ENCODE results near the gene MRFAP1.
A peak's percentile ranks its signal among the peaks of the same experiment; 100 is the strongest.

The MRFAP1 gene

DNA sequence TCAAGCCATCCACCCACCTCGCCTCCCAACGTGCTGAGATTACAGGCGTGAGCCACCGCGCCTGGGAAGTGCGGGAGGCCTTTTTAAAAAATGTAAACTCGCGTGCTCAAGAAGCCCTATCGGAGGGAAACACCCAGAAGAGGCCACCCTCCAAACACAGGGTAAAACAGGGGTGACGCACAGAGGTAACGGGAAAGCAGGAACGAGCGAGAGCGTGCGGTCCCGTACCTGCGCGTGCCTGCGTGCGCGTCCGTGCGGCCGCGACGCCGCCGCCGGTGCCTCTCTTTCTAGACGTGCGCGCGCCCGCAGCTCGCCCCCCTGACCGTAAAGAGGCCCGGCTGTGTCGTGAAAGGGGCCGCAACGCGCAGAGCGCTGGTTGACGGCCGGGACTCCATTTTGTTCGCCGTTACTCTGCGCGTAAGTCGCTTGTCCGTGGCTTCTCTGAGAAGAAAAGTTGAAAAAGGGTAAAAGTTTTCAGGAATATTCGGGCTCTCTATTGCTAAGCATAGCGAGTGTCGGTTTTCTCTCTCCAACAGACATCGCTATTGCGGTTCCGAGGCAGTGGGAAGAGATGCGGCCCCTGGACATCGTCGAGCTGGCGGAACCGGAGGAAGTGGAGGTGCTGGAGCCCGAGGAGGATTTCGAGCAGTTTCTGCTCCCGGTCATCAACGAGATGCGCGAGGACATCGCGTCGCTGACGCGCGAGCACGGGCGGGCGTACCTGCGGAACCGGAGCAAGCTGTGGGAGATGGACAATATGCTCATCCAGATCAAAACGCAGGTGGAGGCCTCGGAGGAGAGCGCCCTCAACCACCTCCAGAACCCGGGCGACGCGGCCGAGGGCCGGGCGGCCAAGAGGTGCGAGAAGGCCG, at the start of gene MRFAP1:
MRFAP1 (plus strand) TSS at position 394 of the 872 bp plus-strand sequence; CDS start at position 572, 178 bp downstream.
- TF ChIP-seq ZFX (IDR thresholded peaks at IDR 0.05): peak; percentile 75
- TF ChIP-seq, protein P1, sequence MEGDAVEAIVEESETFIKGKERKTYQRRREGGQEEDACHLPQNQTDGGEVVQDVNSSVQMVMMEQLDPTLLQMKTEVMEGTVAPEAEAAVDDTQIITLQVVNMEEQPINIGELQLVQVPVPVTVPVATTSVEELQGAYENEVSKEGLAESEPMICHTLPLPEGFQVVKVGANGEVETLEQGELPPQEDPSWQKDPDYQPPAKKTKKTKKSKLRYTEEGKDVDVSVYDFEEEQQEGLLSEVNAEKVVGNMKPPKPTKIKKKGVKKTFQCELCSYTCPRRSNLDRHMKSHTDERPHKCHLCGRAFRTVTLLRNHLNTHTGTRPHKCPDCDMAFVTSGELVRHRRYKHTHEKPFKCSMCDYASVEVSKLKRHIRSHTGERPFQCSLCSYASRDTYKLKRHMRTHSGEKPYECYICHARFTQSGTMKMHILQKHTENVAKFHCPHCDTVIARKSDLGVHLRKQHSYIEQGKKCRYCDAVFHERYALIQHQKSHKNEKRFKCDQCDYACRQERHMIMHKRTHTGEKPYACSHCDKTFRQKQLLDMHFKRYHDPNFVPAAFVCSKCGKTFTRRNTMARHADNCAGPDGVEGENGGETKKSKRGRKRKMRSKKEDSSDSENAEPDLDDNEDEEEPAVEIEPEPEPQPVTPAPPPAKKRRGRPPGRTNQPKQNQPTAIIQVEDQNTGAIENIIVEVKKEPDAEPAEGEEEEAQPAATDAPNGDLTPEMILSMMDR (conservative IDR thresholded peaks at IDR 0.05): no peak
- peak within 1 kb of the TSS; percentile 91 for H3K27ac ChIP-seq

DNA sequence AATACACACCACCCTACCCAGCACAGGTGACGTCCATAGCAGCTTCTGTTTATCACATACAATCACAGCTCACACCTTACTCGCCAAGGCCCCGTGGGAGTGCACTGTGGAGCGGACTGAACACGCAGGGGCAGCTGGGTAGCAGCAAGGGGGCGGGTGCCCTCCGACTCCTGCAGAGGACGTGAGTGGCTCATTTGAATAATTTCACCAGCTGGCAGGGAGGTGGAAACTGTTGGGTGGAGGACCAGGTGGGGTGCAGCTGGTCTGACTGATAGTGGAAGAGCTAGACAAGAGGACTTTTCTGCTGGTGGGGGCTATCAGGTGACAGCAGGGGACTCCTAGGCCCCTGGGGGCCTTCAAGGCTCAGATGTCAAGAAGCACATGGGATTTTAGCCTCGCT, 49.2 kb upstream of the MRFAP1 start:
- no peak overlapping the region for H3K27ac ChIP-seq
- TF ChIP-seq, protein P1 (conservative IDR thresholded peaks at IDR 0.05): no peak
- no peak for TF ChIP-seq ZFX (IDR thresholded peaks at IDR 0.05)

DNA sequence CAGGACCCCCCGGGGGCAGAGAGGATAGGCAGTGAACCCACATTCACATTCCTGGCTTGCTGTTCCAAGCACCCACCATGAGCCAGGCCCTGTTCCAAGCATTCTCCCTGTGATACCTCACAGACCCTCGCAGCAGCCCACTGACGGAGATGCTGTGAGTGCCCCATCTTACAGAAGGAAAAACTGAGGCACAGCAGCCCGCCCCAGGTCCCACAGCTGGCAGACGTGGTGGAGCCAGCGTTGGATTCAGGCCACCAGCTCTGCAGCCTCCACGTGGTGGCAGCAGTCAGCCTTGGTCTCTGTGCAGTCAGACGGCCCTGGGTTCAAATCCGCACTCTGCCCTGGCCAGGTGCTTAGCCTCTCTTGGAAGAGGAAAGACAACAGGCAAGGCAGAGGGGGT, 48.7 kb upstream of the MRFAP1 start:
- H3K27ac ChIP-seq: no peak overlapping the region

DNA sequence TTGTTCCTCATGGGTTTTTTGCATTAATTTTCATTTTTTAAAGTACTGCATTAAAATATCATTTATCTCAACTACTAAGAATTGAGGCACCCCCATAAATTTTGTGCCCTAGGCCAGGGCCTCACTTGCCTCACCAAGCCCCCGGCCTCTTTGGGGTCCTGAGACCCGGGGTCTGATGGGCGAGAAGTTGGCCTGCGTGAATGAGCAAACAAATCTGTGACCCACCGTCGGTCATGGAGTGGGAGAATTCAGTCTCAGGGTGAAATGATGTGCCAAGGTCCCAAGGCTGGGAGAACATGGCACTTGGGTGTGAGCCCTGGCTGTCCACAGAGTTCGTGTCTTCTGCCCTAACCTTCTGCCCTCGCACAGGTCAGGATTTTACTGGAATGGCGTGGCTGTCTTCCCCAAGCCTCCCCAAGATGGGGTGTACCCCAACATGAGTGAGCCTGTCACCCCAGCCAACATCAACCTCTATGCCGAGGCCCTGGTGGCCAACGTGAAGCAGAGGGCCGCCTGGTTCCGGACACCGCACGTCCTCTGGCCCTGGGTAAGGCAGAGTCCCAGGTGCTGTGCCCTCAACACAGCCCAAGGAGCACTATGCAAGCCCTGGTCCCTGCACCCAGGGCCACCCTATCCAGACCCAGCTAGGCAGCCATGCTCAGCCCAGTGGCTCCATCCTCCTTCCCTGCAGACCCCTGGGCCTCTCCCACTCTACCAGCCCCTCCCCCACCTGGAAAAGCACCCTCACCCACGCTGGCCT, 47.5 kb upstream of the MRFAP1 start:
- TF ChIP-seq ZFX (IDR thresholded peaks at IDR 0.05): no peak
- TF ChIP-seq, protein P1 (conservative IDR thresholded peaks at IDR 0.05): no peak
- no peak overlapping the region for H3K27ac ChIP-seq

More for the DNA sequence above, 48.7 kb upstream of the MRFAP1 start:
- TF ChIP-seq, protein P1 (conservative IDR thresholded peaks at IDR 0.05): no peak
- no peak for TF ChIP-seq ZFX (IDR thresholded peaks at IDR 0.05)

DNA sequence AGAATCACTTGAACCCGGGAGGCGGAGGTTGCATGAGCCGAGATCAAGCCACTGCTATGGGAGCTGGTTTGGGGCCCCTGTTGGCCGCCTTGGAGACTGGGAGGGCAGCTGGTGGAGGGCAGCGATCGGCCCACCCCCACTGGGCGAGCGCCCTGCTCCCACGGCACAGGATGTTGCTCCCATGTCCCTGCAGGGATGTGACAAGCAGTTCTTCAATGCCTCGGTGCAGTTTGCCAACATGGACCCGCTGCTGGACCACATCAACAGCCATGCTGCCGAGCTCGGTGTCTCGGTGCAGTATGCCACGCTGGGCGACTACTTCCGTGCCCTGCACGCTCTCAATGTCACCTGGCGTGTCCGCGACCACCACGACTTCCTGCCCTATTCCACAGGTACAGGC, 46.1 kb upstream of the MRFAP1 start:
- TF ChIP-seq, protein P1 (conservative IDR thresholded peaks at IDR 0.05): no peak
- TF ChIP-seq ZFX (IDR thresholded peaks at IDR 0.05): no peak
- H3K27ac ChIP-seq: no peak overlapping the region

DNA sequence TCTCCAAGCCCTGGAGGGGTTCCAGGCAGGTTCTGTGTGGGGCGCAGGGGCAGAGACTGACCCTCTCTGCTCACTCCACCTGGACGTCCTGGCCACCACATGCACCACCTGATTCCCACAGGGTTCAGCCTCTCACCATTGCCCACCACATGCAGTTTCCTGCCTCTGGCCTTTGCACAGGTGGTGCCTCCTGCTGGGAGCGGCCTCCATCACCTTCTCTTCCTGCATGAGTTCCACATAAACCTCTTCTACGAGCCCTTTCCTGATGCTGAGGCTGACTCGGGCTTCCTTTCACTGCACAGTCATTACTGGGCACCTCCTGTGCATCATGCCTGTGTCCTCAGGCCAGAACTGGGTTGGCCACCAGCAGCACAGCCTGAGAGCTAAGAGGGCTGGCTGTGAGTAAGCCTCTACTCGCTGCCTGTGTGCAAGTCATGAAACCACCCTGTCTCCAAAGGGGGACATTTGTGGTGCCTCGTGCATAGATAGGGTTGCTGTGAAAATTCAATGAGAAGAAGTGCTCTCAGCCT, 45.6 kb upstream of the MRFAP1 start:
- no peak overlapping the region for H3K27ac ChIP-seq
- TF ChIP-seq, protein P1 (conservative IDR thresholded peaks at IDR 0.05): no peak
